HepG2 (cell line): ENCODE data around the gene TYROBP. TPM values are rescaled to one million over a fixed set of nuclear protein-coding genes. Genes with fewer than 3 reads are reported as not detected.

Source experiments
- ARHGAP35 ChIP-seq: sonication (generic); formaldehyde crosslinking; IDR thresholded peaks from 2 replicates; pipeline ENCODE4 v1.9.0; 2022; ENCODE audit warnings: mild to moderate bottlenecking, inconsistent platforms, moderate library complexity, missing genetic modification reagents, borderline replicate concordance
- FLYWCH1 ChIP-seq: sonication (generic); formaldehyde crosslinking; IDR thresholded peaks from 2 replicates; pipeline ENCODE4 v1.8.1; 2023; ENCODE audit warnings: mild to moderate bottlenecking, missing genetic modification reagents
- GATA4 ChIP-seq: sonication (generic); IDR thresholded peaks from 2 replicates; pipeline ENCODE4 v1.6.1; 2016; ENCODE audit warnings: antibody characterized with exemption, low read depth, borderline replicate concordance
- GATAD1 ChIP-seq: IDR thresholded peaks from 2 replicates; pipeline ENCODE4 v1.6.1; 2016; ENCODE audit warnings: missing genetic modification reagents, missing compliant biosample characterization
- LRRFIP1 ChIP-seq: sonication (generic); formaldehyde crosslinking; conservative IDR thresholded peaks from 2 replicates; pipeline ENCODE4 v1.4.0; 2020; ENCODE audit warnings: missing genetic modification reagents
- MIER2 ChIP-seq: IDR thresholded peaks from 2 replicates; pipeline ENCODE4 v1.6.1; 2016; ENCODE audit warnings: missing biosample characterization, missing genetic modification reagents
- MTF1 ChIP-seq: sonication (generic); formaldehyde crosslinking; IDR thresholded peaks from 2 replicates; pipeline ENCODE4 v1.5.0; 2020; ENCODE audit warnings: missing genetic modification reagents
- MTF2 ChIP-seq: sonication (generic); formaldehyde crosslinking; IDR thresholded peaks from 2 replicates; pipeline ENCODE4 v1.5.0; 2020; ENCODE audit warnings: missing genetic modification reagents, borderline replicate concordance
- NFYC ChIP-seq: IDR thresholded peaks from 2 replicates; pipeline ENCODE4 v1.6.1; 2016; ENCODE audit warnings: missing genetic modification reagents, missing compliant biosample characterization
- POLR2AphosphoS2 ChIP-seq: IDR thresholded peaks from 2 replicates; pipeline ENCODE4 v1.6.1; 2011; ENCODE audit warnings: low read depth, low read length, improper control_type of control experiment
- RAD21 ChIP-seq: fragments of 450-650 bp; formaldehyde crosslinking; IDR thresholded peaks from 2 replicates; pipeline ENCODE4 v1.5.0; 2020; ENCODE audit warnings: mild to moderate bottlenecking
- SAP130 ChIP-seq: IDR thresholded peaks from 2 replicates; pipeline ENCODE4 v1.6.1; 2016; ENCODE audit warnings: low read depth
- SETDB1 ChIP-seq: sonication (generic); formaldehyde crosslinking; IDR thresholded peaks from 2 replicates; pipeline ENCODE4 v1.5.1; 2020; ENCODE audit warnings: missing genetic modification reagents, mild to moderate bottlenecking, borderline replicate concordance
- TBX3 ChIP-seq: fragments of 450-650 bp; IDR thresholded peaks from 2 replicates; pipeline ENCODE4 v1.6.1; 2017; ENCODE audit warnings: antibody characterized with exemption, mild to moderate bottlenecking, inconsistent platforms, borderline replicate concordance
- TEAD3 ChIP-seq: optimal IDR thresholded peaks from 2 replicates; pipeline ENCODE3; 2016; ENCODE audit warnings: borderline replicate concordance
- TGIF2 ChIP-seq: IDR thresholded peaks from 2 replicates; pipeline ENCODE4 v1.6.1; 2016; ENCODE audit warnings: control low read depth, missing compliant biosample characterization
- THAP9 ChIP-seq: sonication (generic); formaldehyde crosslinking; IDR thresholded peaks from 2 replicates; pipeline ENCODE4; 2020; ENCODE audit warnings: missing genetic modification reagents, mild to moderate bottlenecking, borderline replicate concordance
- USF2 ChIP-seq, 2 experiments: sonication (generic) in 1 of 2; formaldehyde crosslinking in 1 of 2; IDR thresholded peaks; 2 replicates each; pipeline versions ENCODE4 v1.5.1 to v1.6.1; 2011 to 2020; ENCODE audit warnings: borderline replicate concordance in 1 of 2, low read depth in 1 of 2, low read length in 1 of 2, mild to moderate bottlenecking in 1 of 2, missing genetic modification reagents in 1 of 2, moderate library complexity in 1 of 2
- YEATS2 ChIP-seq: sonication (generic); formaldehyde crosslinking; IDR thresholded peaks from 2 replicates; pipeline ENCODE4 v1.4.0; 2020; ENCODE audit warnings: missing genetic modification reagents, borderline replicate concordance
- ZNF678 ChIP-seq: sonication (generic); formaldehyde crosslinking; IDR thresholded peaks from 2 replicates; pipeline ENCODE4 v1.4.0; 2020; ENCODE audit warnings: mild to moderate bottlenecking, missing genetic modification reagents
- ZNF766 ChIP-seq: sonication (generic); formaldehyde crosslinking; IDR thresholded peaks from 2 replicates; pipeline ENCODE4 v1.5.0; 2020; ENCODE audit warnings: missing genetic modification reagents, borderline replicate concordance
- ZNF816 ChIP-seq: sonication (generic); formaldehyde crosslinking; IDR thresholded peaks from 2 replicates; pipeline ENCODE4 v1.8.0; 2022; ENCODE audit warnings: missing genetic modification reagents, mild to moderate bottlenecking, borderline replicate concordance
- polyA plus RNA-seq, 8 experiments: library from polyadenylated mRNA; depleted of rRNA in 3 of 8; stranded (reverse) in 7 of 8; unstranded in 1 of 8; fragments of >200 nt; fragmentation: Illumina TruSeq in 4 of 8; extraction: Trizol in 4 of 8; gene quantifications; 2 replicates each; pipeline versions ENCODE4 v1.2.1 to v1.2.3, GENCODE V29; 2011 to 2016; ENCODE audit warnings: low read depth in 4 of 8, missing spikeins in 1 of 8, mixed read lengths in 1 of 8; ENCODE audit not compliant: insufficient read depth in 1 of 8
- total RNA-seq, 5 experiments: library from RNA; depleted of rRNA; stranded (reverse); fragments of >200 nt; fragmentation: Illumina TruSeq; extraction: Trizol; gene quantifications; 2 replicates each; pipeline ENCODE4 v1.2.3, GENCODE V29; 2016; ENCODE audit warnings: low read depth in 1 of 5

Gene TYROBP
- total and polyA plus RNA-seq, 2 of the 13 experiments (the other 11 are each of a cell fraction or from before 2014, with no cell fraction given) = not detected

GRCh38 chr19:35882114-35882832, 25.8 kb downstream of the TYROBP start (continued):
- TF ChIP-seq SAP130 (0 out of 2 replicates have a peak, but pooled peaks have one; percentile 29), ZNF816 (no peak), THAP9 (CRISPR knock-in tag) (no peak), POLR2AphosphoS2 (no peak), USF2 (IDR thresholded peaks at IDR 0.05; ENCODE audit: low read depth, low read length) (no peak), USF2 (CRISPR knock-in tag; IDR thresholded peaks at IDR 0.05; ENCODE audit: borderline replicate concordance) (no peak), MIER2 (CRISPR knock-in tag) (peak; percentile 56; the same call in 1 of the 2 replicates), ARHGAP35 (CRISPR knock-in tag) (no peak), RAD21 (CRISPR knock-in tag) (0 out of 2 replicates have a peak, but pooled peaks have one; percentile 17), YEATS2 (CRISPR knock-in tag) (no peak), MTF1 (no peak), GATAD1 (CRISPR knock-in tag) (no peak), TBX3 (no peak), TEAD3 (CRISPR knock-in tag) (no peak), MTF2 (CRISPR knock-in tag) (no peak), TGIF2 (CRISPR knock-in tag) (no peak), FLYWCH1 (CRISPR knock-in tag) (no peak), LRRFIP1 (no peak), NFYC (CRISPR knock-in tag) (no peak), ZNF678 (CRISPR knock-in tag) (no peak), SETDB1 (CRISPR knock-in tag) (no peak), GATA4 (no peak), ZNF766 (no peak)
